ENCODE data around the gene KIF1A. TPM values are rescaled to one million over a fixed set of nuclear protein-coding genes. Genes with fewer than 3 reads are reported as not detected.

The KIF1A gene
- total RNA-seq, 1 experiment from 2014 or later: 298 TPM

DNA sequence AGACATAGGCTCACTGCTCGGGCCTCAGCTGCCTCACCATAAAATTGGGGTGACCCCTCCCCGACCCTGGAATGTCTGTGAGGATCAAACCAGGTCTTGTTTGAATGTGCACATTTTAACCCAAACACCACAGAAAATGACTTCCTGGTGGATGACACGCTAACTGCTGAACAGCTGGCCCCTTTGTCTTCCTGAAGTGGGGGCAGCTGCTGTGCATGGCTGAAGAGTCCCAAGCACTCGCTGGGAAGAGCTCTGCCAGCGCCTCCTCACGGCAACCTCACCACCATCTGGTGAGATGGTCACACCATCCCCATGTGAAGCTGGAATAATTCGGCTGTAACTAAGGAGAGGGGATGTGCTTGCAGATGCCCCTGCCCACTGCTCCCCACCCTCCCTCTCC is 94.3 kb downstream of the KIF1A start:
- Mint-ChIP-seq H3K36me3 (ENCODE audit: insufficient read depth, unreplicated experiment) (peaks cover 84% of the 10 kb centered on the region), H3K4me3 (ENCODE audit: low read depth, unreplicated experiment) (no peak overlapping the region), H3K4me1 (ENCODE audit: low read depth, unreplicated experiment) (no peaks in the 10 kb centered on the region), H3K27me3 (ENCODE audit: unreplicated experiment) (no peaks in the 10 kb centered on the region), H3K9me3 (ENCODE audit: low read depth, unreplicated experiment) (no peaks in the 10 kb centered on the region), H3K27ac (ENCODE audit: unreplicated experiment) (no peak overlapping the region)
- TF ChIP-seq CTCF (IDR thresholded peaks at IDR 0.05; ENCODE audit: unreplicated experiment): no peak
- DNase-seq: no peak
- no TSS peak for BruUV-seq (replicated peaks)
- intact Hi-C loops (cut with micrococcal nuclease; ENCODE audit: unreplicated experiment): no loop called here
- CTCF ChIA-PET: no interaction called here

GRCh38 chr2:240725266-240725665 is 94.8 kb downstream of the KIF1A start:
- DNase-seq: no peak
- no peak for TF ChIP-seq CTCF (IDR thresholded peaks at IDR 0.05; ENCODE audit: unreplicated experiment)
- CTCF ChIA-PET: no interaction called here
- no peak overlapping the region for H3K4me3 Mint-ChIP-seq (ENCODE audit: low read depth, unreplicated experiment)
- no TSS peak for BruUV-seq (replicated peaks)
- H3K27ac Mint-ChIP-seq (ENCODE audit: unreplicated experiment): no peak overlapping the region
- H3K4me1 Mint-ChIP-seq (ENCODE audit: low read depth, unreplicated experiment): no peaks in the 10 kb centered on the region
- no peaks in the 10 kb centered on the region for H3K9me3 Mint-ChIP-seq (ENCODE audit: low read depth, unreplicated experiment)
- peaks cover 86% of the 10 kb centered on the region for H3K36me3 Mint-ChIP-seq (ENCODE audit: insufficient read depth, unreplicated experiment)
- H3K27me3 Mint-ChIP-seq (ENCODE audit: unreplicated experiment): no peaks in the 10 kb centered on the region
- intact Hi-C loops (cut with micrococcal nuclease; ENCODE audit: unreplicated experiment): no loop called here

DNA sequence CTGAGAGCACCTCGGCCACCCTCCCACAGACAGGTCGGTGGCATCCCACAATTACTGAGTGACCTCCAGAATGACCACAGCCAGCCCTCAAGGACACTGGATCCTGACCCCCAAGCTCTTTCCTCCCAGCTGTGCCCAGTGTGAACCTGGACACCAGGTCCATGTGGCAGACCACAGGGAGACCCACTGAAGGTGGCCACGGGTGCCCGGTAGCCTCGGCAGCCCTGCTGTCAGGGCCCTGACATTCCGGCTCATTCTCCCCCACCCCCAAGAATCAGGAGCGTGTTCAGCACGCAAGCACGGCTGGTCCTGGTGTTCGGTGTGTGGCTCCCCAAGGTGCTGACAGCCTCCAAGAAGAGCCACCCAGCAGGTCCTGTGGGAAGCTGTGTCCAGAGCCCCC is 95.6 kb downstream of the KIF1A start:
- H3K27ac Mint-ChIP-seq (ENCODE audit: unreplicated experiment): no peak overlapping the region
- CTCF ChIA-PET: no interaction called here
- intact Hi-C loops (cut with micrococcal nuclease; ENCODE audit: unreplicated experiment): no loop called here
- H3K9me3 Mint-ChIP-seq (ENCODE audit: low read depth, unreplicated experiment): no peaks in the 10 kb centered on the region
- DNase-seq: no peak
- no peak for TF ChIP-seq CTCF (IDR thresholded peaks at IDR 0.05; ENCODE audit: unreplicated experiment)
- H3K4me1 Mint-ChIP-seq (ENCODE audit: low read depth, unreplicated experiment): no peaks in the 10 kb centered on the region
- BruUV-seq (replicated peaks): no TSS peak
- no peak overlapping the region for H3K4me3 Mint-ChIP-seq (ENCODE audit: low read depth, unreplicated experiment)
- peaks cover 82% of the 10 kb centered on the region for H3K36me3 Mint-ChIP-seq (ENCODE audit: insufficient read depth, unreplicated experiment)
- no peaks in the 10 kb centered on the region for H3K27me3 Mint-ChIP-seq (ENCODE audit: unreplicated experiment)

- no TSS peak for BruUV-seq (replicated peaks)
- no peak for TF ChIP-seq CTCF (IDR thresholded peaks at IDR 0.05; ENCODE audit: unreplicated experiment)
These were observed 96.2 kb downstream of the KIF1A start for GRCh38 chr2:240723851-240724250.

More at GRCh38 chr2:240723851-240724250, 96.2 kb downstream of the KIF1A start:
- CTCF ChIA-PET: no interaction called here
- intact Hi-C loops (cut with micrococcal nuclease; ENCODE audit: unreplicated experiment): no loop called here
- no peak overlapping the region for H3K4me3 Mint-ChIP-seq (ENCODE audit: low read depth, unreplicated experiment)
- H3K4me1 Mint-ChIP-seq (ENCODE audit: low read depth, unreplicated experiment): no peaks in the 10 kb centered on the region
- peaks cover 81% of the 10 kb centered on the region for H3K36me3 Mint-ChIP-seq (ENCODE audit: insufficient read depth, unreplicated experiment)
- H3K9me3 Mint-ChIP-seq (ENCODE audit: low read depth, unreplicated experiment): no peaks in the 10 kb centered on the region
- H3K27ac Mint-ChIP-seq (ENCODE audit: unreplicated experiment): no peak overlapping the region
- no peak for DNase-seq
- H3K27me3 Mint-ChIP-seq (ENCODE audit: unreplicated experiment): no peaks in the 10 kb centered on the region
